DND-41 (cell line): ENCODE data around the gene RPS3A.

Source experiments
- CTCF ChIP-seq: IDR thresholded peaks from 2 replicates; pipeline ENCODE4 v1.5.1; 2012; ENCODE audit warnings: borderline replicate concordance, low read length, moderate library complexity, mild to moderate bottlenecking; ENCODE audit not compliant: poor library complexity, severe bottlenecking; ENCODE audit errors: extremely low read depth
- EZH2 ChIP-seq: IDR thresholded peaks from 3 replicates; pipeline ENCODE4 v1.6.1; 2012; ENCODE audit warnings: borderline replicate concordance, low read depth, mild to moderate bottlenecking, moderate library complexity, low read length, inconsistent platforms; ENCODE audit not compliant: severe bottlenecking

- TF ChIP-seq CTCF (no peak), EZH2 (no peak)
Measured at GRCh38 chr4:151087467-151087866, 12.0 kb upstream of the RPS3A start.
